ENCODE results near the gene H3-3A.

- TF ChIP-seq POLR2A (IDR thresholded peaks at IDR 0.05) = peak; percentile 76 to 87
- TF ChIP-seq, protein P1, sequence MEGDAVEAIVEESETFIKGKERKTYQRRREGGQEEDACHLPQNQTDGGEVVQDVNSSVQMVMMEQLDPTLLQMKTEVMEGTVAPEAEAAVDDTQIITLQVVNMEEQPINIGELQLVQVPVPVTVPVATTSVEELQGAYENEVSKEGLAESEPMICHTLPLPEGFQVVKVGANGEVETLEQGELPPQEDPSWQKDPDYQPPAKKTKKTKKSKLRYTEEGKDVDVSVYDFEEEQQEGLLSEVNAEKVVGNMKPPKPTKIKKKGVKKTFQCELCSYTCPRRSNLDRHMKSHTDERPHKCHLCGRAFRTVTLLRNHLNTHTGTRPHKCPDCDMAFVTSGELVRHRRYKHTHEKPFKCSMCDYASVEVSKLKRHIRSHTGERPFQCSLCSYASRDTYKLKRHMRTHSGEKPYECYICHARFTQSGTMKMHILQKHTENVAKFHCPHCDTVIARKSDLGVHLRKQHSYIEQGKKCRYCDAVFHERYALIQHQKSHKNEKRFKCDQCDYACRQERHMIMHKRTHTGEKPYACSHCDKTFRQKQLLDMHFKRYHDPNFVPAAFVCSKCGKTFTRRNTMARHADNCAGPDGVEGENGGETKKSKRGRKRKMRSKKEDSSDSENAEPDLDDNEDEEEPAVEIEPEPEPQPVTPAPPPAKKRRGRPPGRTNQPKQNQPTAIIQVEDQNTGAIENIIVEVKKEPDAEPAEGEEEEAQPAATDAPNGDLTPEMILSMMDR (IDR thresholded peaks at IDR 0.05) = peak in 1 of 6 experiments; percentile 13
Observed at GRCh38 chr1:226061841-226062557, 517 bp upstream of the H3-3A start.

Measured in Peyer's patch (tissue), 4 donors.